DMS53 treated with DMSO at 0.1 percent for 48 hours (cell line): ENCODE measurements around the gene RPUSD4.

Source experiments
- DNase-seq: peaks from one replicate; lab custom pipeline; 2025; ENCODE audit not compliant: unreplicated experiment; lab: John Stamatoyannopoulos, UW

RPUSD4 gene

GRCh38 chr11:126158054-126158791 is 53.2 kb downstream of the RPUSD4 start:
- no peak for DNase-seq

- DNase-seq = no peak
These were observed 54.0 kb downstream of the RPUSD4 start for GRCh38 chr11:126157326-126158030.

GRCh38 chr11:126156814-126157213 is 54.6 kb downstream of the RPUSD4 start:
- DNase-seq = no peak

- no peak for DNase-seq
These were observed 55.9 kb downstream of the RPUSD4 start for GRCh38 chr11:126155402-126156187.

- no peak for DNase-seq
These were observed 56.8 kb downstream of the RPUSD4 start for GRCh38 chr11:126154691-126155090.

- DNase-seq = peak; percentile 11
These were observed 57.5 kb downstream of the RPUSD4 start for GRCh38 chr11:126153972-126154371.

GRCh38 chr11:126153006-126153405 is 58.4 kb downstream of the RPUSD4 start:
- no peak for DNase-seq

GRCh38 chr11:126152586-126152985 is 58.9 kb downstream of the RPUSD4 start:
- no peak for DNase-seq

GRCh38 chr11:126152152-126152551 is 59.3 kb downstream of the RPUSD4 start:
- DNase-seq = no peak
